Epidermal melanocyte (primary cell): Measurements from ENCODE around the gene CH25H.

Experiments used
- DNase-seq: peaks from one replicate; pipeline ENCODE4 v3.0.0; 2011; ENCODE audit warnings: low spot score; ENCODE audit not compliant: insufficient read length

CH25H gene

GRCh38 chr10:89233033-89233432, 25.9 kb upstream of the CH25H start:
- no peak for DNase-seq

DNA sequence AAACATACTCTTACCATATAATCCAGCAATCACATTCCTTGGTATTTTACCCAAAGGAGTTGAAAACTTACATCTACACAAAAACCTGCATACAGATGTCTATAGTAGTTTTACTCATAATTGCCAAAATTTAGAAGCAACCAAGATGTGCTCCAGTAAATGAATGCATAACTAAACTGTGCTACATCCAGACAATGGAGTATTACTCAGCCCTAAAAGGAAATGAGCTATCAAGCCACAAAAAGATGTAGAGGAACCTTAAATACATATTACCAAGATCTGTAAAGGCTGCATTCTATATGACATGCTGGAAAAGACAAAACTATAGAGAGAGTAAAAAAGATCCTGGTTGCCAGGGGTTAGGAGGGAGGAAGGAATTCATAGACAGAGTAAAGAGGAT, 21.8 kb upstream of the CH25H start:
- no peak for DNase-seq

GRCh38 chr10:89228146-89228545, 21.0 kb upstream of the CH25H start:
- DNase-seq, result no peak

GRCh38 chr10:89226891-89227290, 19.8 kb upstream of the CH25H start:
- no peak for DNase-seq

DNA sequence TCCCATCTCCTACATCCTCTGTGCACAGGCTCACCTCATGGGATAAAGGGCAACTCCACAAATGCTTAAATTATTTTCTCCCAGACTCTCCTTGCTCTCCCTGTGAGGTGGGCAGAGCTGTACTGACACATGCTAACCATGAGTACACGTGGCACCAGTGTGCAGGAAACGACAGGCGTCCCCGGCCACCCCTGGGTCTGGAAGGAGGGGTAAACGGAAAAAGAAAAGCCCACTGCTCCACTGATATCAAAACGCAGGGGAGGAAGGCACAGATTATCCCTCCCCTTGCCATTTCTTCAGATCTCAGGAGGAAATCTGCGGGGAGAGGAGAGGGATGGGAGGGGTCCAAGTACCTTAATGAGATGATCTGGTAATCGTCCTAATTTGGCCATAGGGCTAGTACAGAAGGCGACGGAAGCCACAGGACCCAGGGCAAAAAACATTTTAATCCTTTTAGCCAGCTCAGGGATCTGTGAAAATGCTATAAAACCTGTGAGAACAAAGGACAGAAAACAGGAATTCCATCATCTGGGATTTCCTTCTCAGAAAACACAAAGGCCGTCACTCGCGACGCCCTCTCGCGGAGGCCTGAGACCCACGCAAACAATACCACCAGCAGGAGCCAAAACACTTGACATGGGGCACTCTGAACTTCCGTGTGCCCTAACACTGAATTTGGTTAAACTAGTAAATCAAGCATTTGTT, 17.8 kb upstream of the CH25H start:
- no peak for DNase-seq

DNA sequence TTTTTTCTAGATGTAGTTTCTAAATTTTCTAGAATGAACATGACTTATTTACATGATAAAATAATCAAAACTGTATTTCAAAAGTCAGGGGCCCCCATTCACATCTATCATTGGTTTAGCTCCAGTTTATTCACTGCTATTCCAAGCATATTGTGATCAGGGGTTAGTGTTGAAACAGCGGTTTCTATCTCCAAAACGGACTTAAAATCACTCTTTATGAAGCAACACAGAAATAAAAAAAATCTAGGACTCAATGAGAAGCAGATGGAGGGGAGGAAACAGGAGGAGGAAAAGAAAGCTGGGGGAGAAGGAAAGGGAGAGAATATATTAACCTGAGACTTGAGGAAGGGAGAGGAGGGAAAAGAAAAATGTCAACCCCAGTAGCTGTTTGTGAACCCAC, 14.8 kb upstream of the CH25H start:
- DNase-seq, result no peak

DNA sequence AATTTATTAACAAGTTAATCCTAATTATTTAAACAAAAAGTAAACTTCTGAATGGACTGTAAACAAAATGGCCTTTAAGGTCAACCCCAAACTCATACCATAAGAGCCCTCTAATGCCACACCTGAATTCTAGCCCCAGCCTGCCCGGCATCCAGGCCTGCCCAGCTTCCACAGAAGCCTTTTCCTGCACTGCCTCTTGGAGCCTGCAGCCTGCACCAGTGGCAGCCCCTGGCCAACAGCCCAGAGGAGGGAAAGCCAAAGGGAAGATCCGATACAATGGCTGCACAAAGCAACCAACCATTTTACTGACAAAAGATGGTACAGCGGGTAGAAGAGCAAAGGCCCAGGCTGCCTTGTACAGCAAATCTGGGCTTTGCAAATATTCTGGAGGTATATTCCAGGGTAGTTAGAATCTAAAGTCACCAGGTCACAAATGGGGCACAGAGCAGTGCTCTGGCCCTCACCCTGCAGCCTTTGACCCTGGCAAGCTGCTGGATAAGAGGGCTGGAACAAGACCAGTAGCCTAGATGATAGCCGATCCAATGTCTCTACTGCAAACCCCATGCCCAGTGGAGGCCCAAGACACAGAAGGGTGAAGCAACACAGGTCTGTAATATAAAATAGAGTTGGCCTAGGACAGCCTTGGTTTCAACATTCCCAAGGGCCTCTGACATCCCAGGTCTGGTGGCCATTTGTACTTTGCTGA, 12.5 kb upstream of the CH25H start:
- no peak for DNase-seq

DNA sequence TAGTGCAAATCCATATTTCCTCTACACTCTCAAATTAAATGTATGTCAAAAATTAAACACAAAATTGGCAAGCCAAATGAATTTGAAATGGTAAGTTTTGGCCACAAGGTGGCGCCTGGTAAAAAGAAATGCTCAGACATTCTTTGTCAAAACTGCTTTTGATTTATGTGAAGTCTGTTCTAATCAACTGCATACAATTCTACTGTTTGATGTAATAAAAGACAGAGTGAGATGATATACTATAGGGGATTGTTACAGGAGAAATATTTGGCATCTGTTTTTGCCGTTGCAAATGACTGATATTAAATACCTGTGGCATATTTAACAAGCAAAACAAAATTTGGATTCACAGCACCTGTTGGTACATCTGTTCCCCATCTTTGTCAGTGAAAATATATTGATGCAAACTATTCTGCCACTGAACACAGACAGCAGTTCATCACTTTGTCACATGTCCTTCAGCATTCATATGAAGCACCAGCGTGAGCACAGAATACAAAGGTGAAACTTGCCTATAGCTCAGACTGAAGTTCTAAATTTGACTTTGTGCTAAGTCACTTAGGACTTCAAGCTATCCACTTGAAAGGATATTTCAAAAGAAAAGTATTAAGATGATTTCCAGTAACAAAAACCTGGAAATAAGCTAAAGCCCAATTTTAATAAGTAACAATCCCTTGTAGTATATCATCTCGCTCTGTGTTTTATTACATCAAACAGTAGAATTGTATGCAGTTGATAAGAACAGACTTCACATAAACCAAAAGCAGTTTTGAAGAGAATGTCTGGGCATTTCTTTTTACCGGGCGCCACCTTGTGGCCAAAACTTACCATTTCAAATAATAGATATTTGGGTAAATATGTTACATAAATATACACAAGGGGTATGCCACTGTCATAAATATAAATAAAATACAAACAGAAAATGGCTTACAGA, 10.2 kb upstream of the CH25H start:
- peak; percentile 27 for DNase-seq

DNA sequence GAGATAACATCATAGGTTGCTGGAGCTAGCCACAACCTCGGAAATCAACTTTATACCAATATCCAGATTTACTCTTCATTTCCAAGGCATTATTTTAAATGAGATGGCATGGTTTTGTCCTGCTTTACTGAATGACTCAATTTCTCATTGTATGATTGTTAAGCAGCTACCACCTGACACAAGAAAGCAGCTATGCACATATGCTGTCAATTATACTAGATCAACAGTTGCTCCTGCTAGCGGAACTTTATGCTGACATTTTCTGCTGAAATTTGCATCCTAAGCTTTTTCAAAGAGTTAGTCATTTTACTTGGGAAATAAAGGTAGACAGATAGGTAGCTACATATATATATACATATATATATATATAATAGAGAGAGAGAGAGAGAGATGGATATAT, 8.9 kb upstream of the CH25H start:
- DNase-seq, result no peak

DNA sequence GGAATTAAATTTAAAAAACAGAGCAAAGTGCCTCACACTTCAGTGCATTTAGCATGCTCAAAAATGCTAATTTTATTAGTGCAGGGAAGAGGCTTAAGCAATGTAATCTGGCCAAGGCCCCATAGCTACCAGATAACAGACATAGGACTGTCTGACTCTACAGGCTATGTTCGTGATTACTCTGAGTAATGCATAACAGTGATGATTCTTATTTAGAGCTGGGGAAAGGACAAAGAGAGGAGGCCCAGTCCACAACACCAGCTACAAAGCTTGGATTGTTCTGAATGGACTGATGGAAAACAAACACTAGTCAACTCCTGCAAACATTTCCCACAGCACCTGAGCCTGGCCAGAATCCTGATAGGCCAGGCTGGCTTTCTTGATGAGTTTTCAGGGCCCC, 8.4 kb upstream of the CH25H start:
- DNase-seq, result no peak

GRCh38 chr10:89214566-89215165, 7.5 kb upstream of the CH25H start:
- DNase-seq, result no peak

- peak; percentile 26 for DNase-seq
Observed at GRCh38 chr10:89213191-89213808, 6.2 kb upstream of the CH25H start.

DNA sequence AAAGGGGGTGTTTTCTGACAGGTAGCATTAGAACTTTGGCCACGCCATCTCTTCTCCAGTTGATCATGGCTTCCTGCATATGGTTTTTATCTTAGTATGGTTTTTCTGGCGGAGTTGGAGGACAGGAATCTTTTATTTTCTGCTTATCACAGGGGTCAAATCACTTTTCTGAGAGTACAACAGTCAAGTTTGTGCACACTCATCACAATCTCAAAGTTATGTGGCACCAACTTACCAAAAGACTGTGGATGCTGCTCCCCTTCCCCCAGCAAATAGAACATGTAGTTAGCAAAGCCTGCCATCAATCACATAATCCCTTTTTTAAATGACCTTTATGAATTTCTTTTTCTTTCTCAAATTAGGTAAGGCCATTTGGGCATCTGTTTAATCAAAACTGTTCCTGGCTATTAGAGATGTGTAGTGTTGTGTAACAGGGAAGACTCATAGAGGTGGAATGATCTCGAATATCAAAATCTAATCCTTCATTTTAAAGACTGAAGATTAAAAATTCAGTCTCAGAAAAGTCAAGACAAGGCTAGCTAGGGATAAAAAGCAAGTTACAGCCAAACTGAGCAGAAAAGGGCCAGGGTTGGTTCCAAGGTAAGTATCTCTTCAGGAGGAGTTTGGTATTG, 3.8 kb upstream of the CH25H start:
- no peak for DNase-seq

- no peak for DNase-seq
Observed at GRCh38 chr10:89209718-89210117, 2.6 kb upstream of the CH25H start.

DNA sequence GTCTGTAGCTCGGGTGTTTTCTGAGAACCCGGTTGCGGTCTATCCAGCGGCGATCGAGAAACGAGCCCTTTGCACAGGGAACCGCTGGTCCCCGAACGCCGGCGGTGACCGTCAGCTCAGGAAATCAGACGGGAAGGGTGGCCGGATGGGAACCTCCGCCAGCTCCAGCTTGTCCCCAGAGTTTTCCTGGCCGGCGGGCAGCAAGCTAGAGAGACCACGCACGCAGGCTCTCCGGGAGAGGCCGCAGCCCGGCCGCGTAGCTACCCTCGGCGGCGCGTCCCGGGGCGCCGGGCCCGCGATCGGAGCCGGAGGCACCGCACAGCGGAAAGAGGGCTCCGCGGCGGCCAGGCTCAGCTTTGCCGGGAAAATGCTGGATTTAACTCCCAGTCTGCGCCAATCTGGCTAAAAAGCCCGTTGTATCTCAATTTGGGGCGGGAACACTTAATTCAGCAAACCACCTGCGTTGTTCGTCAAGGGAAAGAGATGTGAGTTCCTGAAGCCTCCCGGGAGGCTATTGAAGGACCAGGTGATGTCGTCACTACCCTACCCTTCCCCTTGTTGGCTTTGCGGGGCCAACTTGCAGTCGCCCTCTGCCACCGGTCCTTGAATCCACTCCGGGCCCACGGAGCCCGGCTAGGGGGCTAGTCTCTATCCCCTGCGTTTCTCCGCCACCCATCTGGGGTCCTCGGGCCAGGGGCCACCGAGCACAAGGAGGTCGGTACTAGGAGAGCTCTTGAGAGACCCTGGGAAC, 859 bp upstream of the CH25H start:
- DNase-seq, result no peak

DNA sequence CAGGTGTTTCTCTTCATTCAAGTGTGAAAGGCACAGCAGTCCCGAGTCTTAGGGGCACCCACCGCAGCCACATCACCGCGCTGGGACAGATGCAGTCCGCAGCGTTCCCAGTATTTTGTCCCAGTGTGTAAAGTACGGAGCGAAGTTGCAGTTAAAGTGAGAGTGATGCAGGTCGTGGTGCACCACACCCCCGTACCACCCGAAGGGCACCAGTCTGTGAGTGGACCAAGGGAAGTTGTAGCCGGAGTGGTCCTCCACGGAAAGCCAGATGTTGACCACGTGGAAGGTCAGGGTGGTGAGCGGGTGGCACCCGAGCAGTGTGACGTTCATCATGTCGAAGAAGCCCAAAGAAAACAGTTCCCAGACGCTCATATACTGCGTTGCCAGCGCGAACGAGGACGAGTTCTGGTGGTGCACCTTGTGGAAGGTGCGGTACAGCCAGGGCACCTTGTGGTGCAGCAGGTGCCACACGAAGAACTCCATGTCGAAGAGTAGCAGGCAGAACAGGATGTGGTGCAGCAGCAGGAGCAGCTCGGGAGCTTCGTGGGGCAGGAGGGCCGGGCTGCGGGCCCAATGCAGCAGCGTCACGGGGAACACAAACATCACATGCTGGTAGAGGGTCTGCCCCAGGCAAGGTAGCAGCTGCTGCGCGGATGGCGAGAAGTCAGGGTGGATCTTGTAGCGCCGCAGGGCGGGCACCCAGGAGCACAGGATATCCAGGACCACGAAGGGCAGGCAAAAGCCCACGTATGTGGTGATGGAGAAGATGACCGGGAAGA, 526 bp downstream of the CH25H start:
- peak; percentile 25 for DNase-seq

DNA sequence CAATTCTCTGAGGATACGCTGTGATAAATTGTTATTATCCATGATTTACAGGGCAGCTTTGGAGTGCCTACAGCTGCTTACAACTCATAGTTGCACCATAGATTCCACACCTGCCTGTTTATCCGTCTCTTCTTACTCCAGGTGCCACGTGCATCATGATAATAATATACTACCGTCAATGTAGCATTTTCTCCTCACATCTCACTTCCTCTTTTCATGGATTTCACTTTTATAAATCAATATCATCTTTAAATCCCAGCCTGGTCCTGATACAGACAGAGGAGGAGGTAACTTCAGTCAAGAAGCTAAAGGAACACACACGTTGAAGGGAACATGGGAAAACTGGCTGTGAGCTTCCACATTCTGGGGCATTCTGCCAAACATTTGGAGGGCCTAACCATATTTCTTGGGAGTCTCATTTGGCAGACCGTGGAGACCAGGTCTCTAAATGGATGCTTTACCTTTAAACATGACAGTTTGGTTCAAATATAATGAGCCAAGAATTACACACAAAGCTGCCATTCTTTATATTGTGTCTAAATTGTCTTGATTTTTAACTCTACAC, 2.4 kb downstream of the CH25H start:
- no peak for DNase-seq

DNA sequence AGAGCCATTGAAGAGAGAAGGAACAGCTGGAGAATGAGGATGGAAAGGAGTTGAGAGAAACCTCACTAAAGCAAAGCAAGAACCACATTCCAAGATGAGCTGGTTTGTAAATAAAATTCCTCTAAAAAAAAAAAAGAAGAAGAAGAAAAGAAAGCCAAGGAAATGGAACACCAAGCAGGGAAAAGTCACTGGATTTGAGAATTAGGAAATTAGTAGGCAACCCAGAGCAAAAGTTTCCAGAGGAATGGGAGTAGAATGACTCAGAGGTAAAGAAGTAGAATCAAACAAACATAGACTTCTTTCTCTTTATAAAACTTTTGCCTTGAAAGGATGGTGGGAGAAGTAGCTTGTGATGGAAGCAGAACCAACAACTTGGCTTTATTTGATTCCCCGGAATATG, 3.9 kb downstream of the CH25H start:
- DNase-seq, result no peak

GRCh38 chr10:89202033-89202425, 5.1 kb downstream of the CH25H start:
- no peak for DNase-seq
